Upper lobe of left lung (tissue), 4 donors: ENCODE data around the gene RCN2.

Experiments
- EP300 ChIP-seq, 4 donors: sonication (generic); formaldehyde crosslinking; IDR thresholded peaks; one replicate each; pipeline ENCODE4 v1.5.1; 2017; ENCODE audit warnings: antibody characterized with exemption in 4 of 4, control low read depth in 2 of 4
- POLR2AphosphoS5 ChIP-seq, 2 donors: sonication (generic); formaldehyde crosslinking; IDR thresholded peaks; one replicate each; pipeline ENCODE4 v1.5.1; 2017; ENCODE audit warnings: antibody characterized with exemption in 2 of 2
- TF ChIP-seq, protein P1 (sequence below), 6 experiments: fragments of 450-650 bp in 4 of 6; fragments of 200-600 bp in 2 of 6; sonication (generic) in 2 of 6; IDR thresholded peaks; one replicate each; pipeline ENCODE4 v1.5.1; 2016 to 2019; ENCODE audit warnings: antibody characterized with exemption in 6 of 6

DNA sequence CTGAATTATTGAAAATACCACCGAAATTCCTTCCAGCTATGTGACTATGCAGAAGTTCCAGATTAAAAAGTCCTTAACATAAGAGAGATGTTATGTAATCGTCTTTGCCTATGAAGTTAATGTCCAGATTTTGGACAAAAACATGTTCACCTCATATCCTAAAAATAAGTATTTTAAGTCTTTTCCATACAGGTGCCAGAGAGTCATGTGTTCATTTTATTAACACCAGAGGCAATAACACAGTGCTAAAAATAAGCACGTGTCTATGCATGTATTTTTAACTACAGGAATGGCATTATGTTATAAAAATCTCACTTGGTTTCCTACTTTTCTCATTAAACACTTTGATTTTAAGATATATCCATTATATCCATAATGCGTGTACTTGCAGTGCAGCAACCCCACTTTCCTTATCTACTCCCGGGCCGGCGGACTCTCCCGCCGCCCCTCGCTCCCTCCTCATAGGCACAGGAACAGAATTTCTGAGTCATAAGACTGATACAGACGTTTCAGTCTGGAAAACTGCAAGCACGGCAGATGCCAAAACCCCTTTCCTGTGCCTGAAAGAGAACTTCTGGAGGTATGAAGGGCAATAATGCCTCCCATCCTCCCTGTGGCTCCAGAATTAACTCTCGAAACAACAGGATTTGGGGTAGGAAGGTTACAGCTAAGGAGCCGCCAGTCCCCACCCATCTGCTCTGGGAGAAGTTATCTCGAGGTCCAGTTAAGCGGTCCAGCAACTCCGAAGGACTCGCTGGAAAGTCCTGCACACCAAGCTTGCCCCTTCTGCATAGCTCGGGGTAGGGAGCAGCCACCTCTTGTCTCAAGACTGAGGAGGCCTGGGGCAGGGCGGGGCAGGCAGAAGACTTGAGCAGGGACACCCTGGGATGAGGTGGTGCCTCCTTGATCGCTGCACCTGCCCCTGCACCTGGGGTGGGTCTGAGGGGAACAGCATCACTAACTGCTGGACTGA lies 41.1 kb downstream of the RCN2 start:
- TF ChIP-seq, protein P1, sequence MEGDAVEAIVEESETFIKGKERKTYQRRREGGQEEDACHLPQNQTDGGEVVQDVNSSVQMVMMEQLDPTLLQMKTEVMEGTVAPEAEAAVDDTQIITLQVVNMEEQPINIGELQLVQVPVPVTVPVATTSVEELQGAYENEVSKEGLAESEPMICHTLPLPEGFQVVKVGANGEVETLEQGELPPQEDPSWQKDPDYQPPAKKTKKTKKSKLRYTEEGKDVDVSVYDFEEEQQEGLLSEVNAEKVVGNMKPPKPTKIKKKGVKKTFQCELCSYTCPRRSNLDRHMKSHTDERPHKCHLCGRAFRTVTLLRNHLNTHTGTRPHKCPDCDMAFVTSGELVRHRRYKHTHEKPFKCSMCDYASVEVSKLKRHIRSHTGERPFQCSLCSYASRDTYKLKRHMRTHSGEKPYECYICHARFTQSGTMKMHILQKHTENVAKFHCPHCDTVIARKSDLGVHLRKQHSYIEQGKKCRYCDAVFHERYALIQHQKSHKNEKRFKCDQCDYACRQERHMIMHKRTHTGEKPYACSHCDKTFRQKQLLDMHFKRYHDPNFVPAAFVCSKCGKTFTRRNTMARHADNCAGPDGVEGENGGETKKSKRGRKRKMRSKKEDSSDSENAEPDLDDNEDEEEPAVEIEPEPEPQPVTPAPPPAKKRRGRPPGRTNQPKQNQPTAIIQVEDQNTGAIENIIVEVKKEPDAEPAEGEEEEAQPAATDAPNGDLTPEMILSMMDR (IDR thresholded peaks at IDR 0.05) = no peak
- TF ChIP-seq EP300 (IDR thresholded peaks at IDR 0.05) (no peak), POLR2AphosphoS5 (IDR thresholded peaks at IDR 0.05) (no peak)
